Measurements from ENCODE around the gene UPK3B.

GRCh38 chr7:76507723-76508406 is 2.5 kb upstream of the UPK3B start:
- TF ChIP-seq CTCF (IDR thresholded peaks at IDR 0.05) (no peak), POLR2A (IDR thresholded peaks at IDR 0.05) (no peak)
